Heart left ventricle (tissue), 13 donors: Measurements from ENCODE around the gene SUPT6H.

Source experiments
- POLR2A ChIP-seq, 2 donors: fragments of 450-650 bp; IDR thresholded peaks; one replicate each; pipeline ENCODE4 v1.6.1; 2017; ENCODE audit warnings: antibody characterized with exemption in 2 of 2, mild to moderate bottlenecking in 2 of 2, moderate library complexity in 2 of 2
- TF ChIP-seq, protein P1 (sequence below), 12 donors: fragments of 200-600 bp; sonication (generic) in 4 of 12; IDR thresholded peaks; one replicate each; pipeline versions ENCODE4 v1.5.0 to v1.8.0; 2018 to 2022; ENCODE audit warnings: antibody characterized with exemption in 12 of 12, mild to moderate bottlenecking in 5 of 12
- donor health status: ischemic (EF 13 %, LVEDD 7.1; RV severe dilation, severe dysfunction).
- donor health status: DM: no; HTN: yes; CAD: no.
- donor health status: DM: no; HTN: no; CAD: no.
- donor health status: ischemic (EF 25% LVEDD 6.9; RV normal size, moderate dysfunction).
- donor health status: ischemic (EF 25% LVEDD 5.7; RV mildly dilated, moderate dysfunction).
- donor health status: ischemic (EF 35%, LVEDD 5.7; RV mildly dilated, moderate dysfunction).
- donor health status: nonischemic (EF 11% LVEDD 7.7; RV severe dilation, severe dysfunction).
- donor health status: DM: yes; HTN: yes; CAD: no.
- donor health status: PGD.
- donor health status: ischemic (EF 29% LVEDD 5.4; RV normal size, mild dysfunction).
- donor health status: nonischemic (EF 23%, LVEDD 6.1; RV moderate dilation, normal function).

GRCh38 chr17:28719021-28719433 lies 57.0 kb downstream of the SUPT6H start:
- TF ChIP-seq, protein P1, sequence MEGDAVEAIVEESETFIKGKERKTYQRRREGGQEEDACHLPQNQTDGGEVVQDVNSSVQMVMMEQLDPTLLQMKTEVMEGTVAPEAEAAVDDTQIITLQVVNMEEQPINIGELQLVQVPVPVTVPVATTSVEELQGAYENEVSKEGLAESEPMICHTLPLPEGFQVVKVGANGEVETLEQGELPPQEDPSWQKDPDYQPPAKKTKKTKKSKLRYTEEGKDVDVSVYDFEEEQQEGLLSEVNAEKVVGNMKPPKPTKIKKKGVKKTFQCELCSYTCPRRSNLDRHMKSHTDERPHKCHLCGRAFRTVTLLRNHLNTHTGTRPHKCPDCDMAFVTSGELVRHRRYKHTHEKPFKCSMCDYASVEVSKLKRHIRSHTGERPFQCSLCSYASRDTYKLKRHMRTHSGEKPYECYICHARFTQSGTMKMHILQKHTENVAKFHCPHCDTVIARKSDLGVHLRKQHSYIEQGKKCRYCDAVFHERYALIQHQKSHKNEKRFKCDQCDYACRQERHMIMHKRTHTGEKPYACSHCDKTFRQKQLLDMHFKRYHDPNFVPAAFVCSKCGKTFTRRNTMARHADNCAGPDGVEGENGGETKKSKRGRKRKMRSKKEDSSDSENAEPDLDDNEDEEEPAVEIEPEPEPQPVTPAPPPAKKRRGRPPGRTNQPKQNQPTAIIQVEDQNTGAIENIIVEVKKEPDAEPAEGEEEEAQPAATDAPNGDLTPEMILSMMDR (IDR thresholded peaks at IDR 0.05) = no peak
- no peak for TF ChIP-seq POLR2A (IDR thresholded peaks at IDR 0.05)
